C4-2B (cell line): ENCODE measurements around the gene EPB41L2.

Experiments used
- ZFX ChIP-seq: fragments of 450-650 bp; IDR thresholded peaks from 2 replicates; pipeline ENCODE4 v1.6.1; 2017
- TF ChIP-seq, protein P1 (sequence below): fragments of 450-650 bp; conservative IDR thresholded peaks from 2 replicates; pipeline ENCODE4 v1.5.1; 2017; ENCODE audit warnings: mild to moderate bottlenecking

- TF ChIP-seq, protein P1, sequence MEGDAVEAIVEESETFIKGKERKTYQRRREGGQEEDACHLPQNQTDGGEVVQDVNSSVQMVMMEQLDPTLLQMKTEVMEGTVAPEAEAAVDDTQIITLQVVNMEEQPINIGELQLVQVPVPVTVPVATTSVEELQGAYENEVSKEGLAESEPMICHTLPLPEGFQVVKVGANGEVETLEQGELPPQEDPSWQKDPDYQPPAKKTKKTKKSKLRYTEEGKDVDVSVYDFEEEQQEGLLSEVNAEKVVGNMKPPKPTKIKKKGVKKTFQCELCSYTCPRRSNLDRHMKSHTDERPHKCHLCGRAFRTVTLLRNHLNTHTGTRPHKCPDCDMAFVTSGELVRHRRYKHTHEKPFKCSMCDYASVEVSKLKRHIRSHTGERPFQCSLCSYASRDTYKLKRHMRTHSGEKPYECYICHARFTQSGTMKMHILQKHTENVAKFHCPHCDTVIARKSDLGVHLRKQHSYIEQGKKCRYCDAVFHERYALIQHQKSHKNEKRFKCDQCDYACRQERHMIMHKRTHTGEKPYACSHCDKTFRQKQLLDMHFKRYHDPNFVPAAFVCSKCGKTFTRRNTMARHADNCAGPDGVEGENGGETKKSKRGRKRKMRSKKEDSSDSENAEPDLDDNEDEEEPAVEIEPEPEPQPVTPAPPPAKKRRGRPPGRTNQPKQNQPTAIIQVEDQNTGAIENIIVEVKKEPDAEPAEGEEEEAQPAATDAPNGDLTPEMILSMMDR: no peak
- TF ChIP-seq ZFX: no peak
Measured at GRCh38 chr6:130964289-130964688, 98.8 kb downstream of the EPB41L2 start.
